ENCODE results near the gene LGALS3. TPM values are rescaled to one million over a fixed set of nuclear protein-coding genes. Genes with fewer than 3 reads are reported as not detected.
"Not testable (repeated sequence)": the region's sequence is repeated elsewhere in the genome, so short reads cannot be mapped to it uniquely, and the experiment has no call there.

The LGALS3 gene
- 10 to 100 TPM; 36.0 to 42.1 TPM for total RNA-seq
- polyA plus RNA-seq (ENCODE audit: insufficient read length in 2 of 2) = 10 to 100 TPM; 25.1 to 41.5 TPM
- long read RNA-seq, donor 1, transcript LGALS3-201 (6 exons, 1,146 nt) = major isoform, 33 of 63 reads
- long read RNA-seq, donor 1, partial matches to known transcripts = 26 of 63 reads
- long read RNA-seq, donor 1, other reads (novel, unspliced or antisense) = 0 of 63 reads
- long read RNA-seq, donor 2, transcript LGALS3-201 (6 exons, 1,146 nt) = major isoform, 7 of 8 reads
- long read RNA-seq, donor 2, partial matches to known transcripts = 0 of 8 reads
- long read RNA-seq, donor 2, other reads (novel, unspliced or antisense) = 0 of 8 reads
- long read RNA-seq, donor 3, transcript LGALS3-207 (4 exons, 1,734 nt) = minor isoform, 5 of 24 reads
- long read RNA-seq, donor 3, transcript LGALS3-201 (6 exons, 1,146 nt) = major isoform, 11 of 24 reads
- long read RNA-seq, donor 3, partial matches to known transcripts = 8 of 24 reads
- long read RNA-seq, donor 3, other reads (novel, unspliced or antisense) = 0 of 24 reads
- long read RNA-seq, donor 4, transcript LGALS3-207 (4 exons, 1,734 nt) = minor isoform, 16 of 143 reads
- long read RNA-seq, donor 4, transcript LGALS3-201 (6 exons, 1,146 nt) = major isoform, 61 of 143 reads
- long read RNA-seq, donor 4, partial matches to known transcripts = 66 of 143 reads
- long read RNA-seq, donor 4, other reads (novel, unspliced or antisense) = 0 of 143 reads

GRCh38 chr14:55129086-55129427, at the start of gene LGALS3:
Gene LGALS3, plus strand, starts transcription at chr14:55129252. Its CDS starts 8,122 bp downstream, at chr14:55137374.
- 0% methylated on average over 50 of the region's 50 CpGs for WGBS (ENCODE audit: insufficient coverage)
- peak within 1 kb of the TSS; percentile 25 for H3K27ac ChIP-seq (ENCODE audit: low read depth, low read length)
- H3K36me3 ChIP-seq (ENCODE audit: control insufficient read depth, insufficient read depth, low read length) = no peaks in the 10 kb centered on the region
- H3K27me3 ChIP-seq (ENCODE audit: control insufficient read depth, insufficient read depth, low read length) = peaks cover 27% of the 10 kb centered on the region
- DNase-seq (ENCODE audit: low read depth in 4 of 6, low spot score in 6 of 6) = peak in 2 of 6 donors; percentile 9 to 63
- H3K9me3 ChIP-seq (ENCODE audit: control insufficient read depth, insufficient read depth, low read length) = no peaks in the 10 kb centered on the region
- peak within 1 kb of the TSS; percentile 66 for H3K4me3 ChIP-seq (ENCODE audit: low read depth, low read length)
- peaks cover 10% of the 10 kb centered on the region for H3K4me1 ChIP-seq (ENCODE audit: control insufficient read depth, insufficient read depth, low read length)

GRCh38 chr14:55079961-55080360, 49.1 kb upstream of the LGALS3 start:
- H3K27ac ChIP-seq (ENCODE audit: low read depth, low read length) = not testable (repeated sequence)
- no CpG with 5 or more reads among the region's 6 CpGs for WGBS (ENCODE audit: insufficient coverage)

GRCh38 chr14:55084401-55085059, 44.5 kb upstream of the LGALS3 start:
- Histone ChIP-seq H3K9me3 (ENCODE audit: control insufficient read depth, insufficient read depth, low read length) (no peaks in the 10 kb centered on the region), H3K27ac (ENCODE audit: low read depth, low read length) (no peak overlapping the region), H3K27me3 (ENCODE audit: control insufficient read depth, insufficient read depth, low read length) (no peaks in the 10 kb centered on the region), H3K4me3 (ENCODE audit: low read depth, low read length) (no peak overlapping the region), H3K4me1 (ENCODE audit: control insufficient read depth, insufficient read depth, low read length) (no peaks in the 10 kb centered on the region), H3K36me3 (ENCODE audit: control insufficient read depth, insufficient read depth, low read length) (no peaks in the 10 kb centered on the region)
- no peak for DNase-seq (ENCODE audit: low read depth in 4 of 6, low spot score in 6 of 6)

More at GRCh38 chr14:55079961-55080360, 49.1 kb upstream of the LGALS3 start:
- H3K4me1 ChIP-seq (ENCODE audit: control insufficient read depth, insufficient read depth, low read length); DNase-seq (ENCODE audit: low read depth in 4 of 6, low spot score in 6 of 6); H3K36me3 ChIP-seq (ENCODE audit: control insufficient read depth, insufficient read depth, low read length); H3K9me3 ChIP-seq (ENCODE audit: control insufficient read depth, insufficient read depth, low read length); H3K27me3 ChIP-seq (ENCODE audit: control insufficient read depth, insufficient read depth, low read length); H3K4me3 ChIP-seq (ENCODE audit: low read depth, low read length): not testable (repeated sequence)

- Histone ChIP-seq H3K4me3 (ENCODE audit: low read depth, low read length) (no peak overlapping the region), H3K27me3 (ENCODE audit: control insufficient read depth, insufficient read depth, low read length) (no peaks in the 10 kb centered on the region), H3K4me1 (ENCODE audit: control insufficient read depth, insufficient read depth, low read length) (no peaks in the 10 kb centered on the region), H3K36me3 (ENCODE audit: control insufficient read depth, insufficient read depth, low read length) (no peaks in the 10 kb centered on the region), H3K27ac (ENCODE audit: low read depth, low read length) (no peak overlapping the region), H3K9me3 (ENCODE audit: control insufficient read depth, insufficient read depth, low read length) (no peaks in the 10 kb centered on the region)
- WGBS (ENCODE audit: insufficient coverage) = 52% methylated on average over 2 of the region's 4 CpGs
- no peak for DNase-seq (ENCODE audit: low read depth in 4 of 6, low spot score in 6 of 6)
Measured at GRCh38 chr14:55085060-55085660, 43.9 kb upstream of the LGALS3 start.

- no peak overlapping the region for H3K27ac ChIP-seq (ENCODE audit: low read depth, low read length)
- H3K36me3 ChIP-seq (ENCODE audit: control insufficient read depth, insufficient read depth, low read length) = no peaks in the 10 kb centered on the region
- no peaks in the 10 kb centered on the region for H3K9me3 ChIP-seq (ENCODE audit: control insufficient read depth, insufficient read depth, low read length)
- no peak for DNase-seq (ENCODE audit: low read depth in 4 of 6, low spot score in 6 of 6)
- no peaks in the 10 kb centered on the region for H3K27me3 ChIP-seq (ENCODE audit: control insufficient read depth, insufficient read depth, low read length)
- H3K4me1 ChIP-seq (ENCODE audit: control insufficient read depth, insufficient read depth, low read length) = no peaks in the 10 kb centered on the region
- 93% methylated on average over 8 of the region's 9 CpGs for whole genome bisulfite sequencing (ENCODE audit: insufficient coverage)
- H3K4me3 ChIP-seq (ENCODE audit: low read depth, low read length) = no peak overlapping the region
Measured at GRCh38 chr14:55086938-55087337, 42.1 kb upstream of the LGALS3 start.

- no peaks in the 10 kb centered on the region for H3K4me1 ChIP-seq (ENCODE audit: control insufficient read depth, insufficient read depth, low read length)
- H3K4me3 ChIP-seq (ENCODE audit: low read depth, low read length) = no peak overlapping the region
- H3K27me3 ChIP-seq (ENCODE audit: control insufficient read depth, insufficient read depth, low read length) = no peaks in the 10 kb centered on the region
Measured at GRCh38 chr14:55088356-55088755, 40.7 kb upstream of the LGALS3 start.

GRCh38 chr14:55092341-55092740, 36.7 kb upstream of the LGALS3 start:
- no peak for DNase-seq (ENCODE audit: low read depth in 4 of 6, low spot score in 6 of 6)
- Histone ChIP-seq H3K4me1 (ENCODE audit: control insufficient read depth, insufficient read depth, low read length) (no peaks in the 10 kb centered on the region), H3K9me3 (ENCODE audit: control insufficient read depth, insufficient read depth, low read length) (no peaks in the 10 kb centered on the region), H3K27me3 (ENCODE audit: control insufficient read depth, insufficient read depth, low read length) (no peaks in the 10 kb centered on the region), H3K27ac (ENCODE audit: low read depth, low read length) (no peak overlapping the region), H3K4me3 (ENCODE audit: low read depth, low read length) (no peak overlapping the region), H3K36me3 (ENCODE audit: control insufficient read depth, insufficient read depth, low read length) (no peaks in the 10 kb centered on the region)
- 90% methylated on average over 4 of the region's 4 CpGs for WGBS (ENCODE audit: insufficient coverage)

More at GRCh38 chr14:55088356-55088755, 40.7 kb upstream of the LGALS3 start:
- Histone ChIP-seq H3K36me3 (ENCODE audit: control insufficient read depth, insufficient read depth, low read length) (no peaks in the 10 kb centered on the region), H3K27ac (ENCODE audit: low read depth, low read length) (no peak overlapping the region), H3K9me3 (ENCODE audit: control insufficient read depth, insufficient read depth, low read length) (no peaks in the 10 kb centered on the region)
- no peak for DNase-seq (ENCODE audit: low read depth in 4 of 6, low spot score in 6 of 6)

GRCh38 chr14:55094292-55095157, 34.5 kb upstream of the LGALS3 start:
- Histone ChIP-seq H3K4me1 (ENCODE audit: control insufficient read depth, insufficient read depth, low read length) (no peaks in the 10 kb centered on the region), H3K27me3 (ENCODE audit: control insufficient read depth, insufficient read depth, low read length) (no peaks in the 10 kb centered on the region), H3K27ac (ENCODE audit: low read depth, low read length) (no peak overlapping the region), H3K4me3 (ENCODE audit: low read depth, low read length) (no peak overlapping the region), H3K9me3 (ENCODE audit: control insufficient read depth, insufficient read depth, low read length) (no peaks in the 10 kb centered on the region), H3K36me3 (ENCODE audit: control insufficient read depth, insufficient read depth, low read length) (no peaks in the 10 kb centered on the region)
- DNase-seq (ENCODE audit: low read depth in 4 of 6, low spot score in 6 of 6) = peak in 1 of 6 donors; percentile 37
- WGBS (ENCODE audit: insufficient coverage) = 80% methylated on average over 3 of the region's 9 CpGs
